Heart left ventricle (tissue), 13 donors: Measurements from ENCODE around the gene MACROD1.

Experiments
- CTCF ChIP-seq, 12 donors: fragments of 200-600 bp; sonication (generic) in 4 of 12; IDR thresholded peaks; one replicate each; pipeline versions ENCODE4 v1.5.0 to v1.8.0; 2018 to 2022; ENCODE audit warnings: antibody characterized with exemption in 12 of 12, mild to moderate bottlenecking in 5 of 12
- POLR2A ChIP-seq, 2 donors: fragments of 450-650 bp; IDR thresholded peaks; one replicate each; pipeline ENCODE4 v1.6.1; 2017; ENCODE audit warnings: antibody characterized with exemption in 2 of 2, mild to moderate bottlenecking in 2 of 2, moderate library complexity in 2 of 2
- donor health status: ischemic (EF 13 %, LVEDD 7.1; RV severe dilation, severe dysfunction).
- donor health status: DM: no; HTN: yes; CAD: no.
- donor health status: DM: no; HTN: no; CAD: no.
- donor health status: ischemic (EF 25% LVEDD 6.9; RV normal size, moderate dysfunction).
- donor health status: ischemic (EF 25% LVEDD 5.7; RV mildly dilated, moderate dysfunction).
- donor health status: ischemic (EF 35%, LVEDD 5.7; RV mildly dilated, moderate dysfunction).
- donor health status: nonischemic (EF 11% LVEDD 7.7; RV severe dilation, severe dysfunction).
- donor health status: DM: yes; HTN: yes; CAD: no.
- donor health status: PGD.
- donor health status: ischemic (EF 29% LVEDD 5.4; RV normal size, mild dysfunction).
- donor health status: nonischemic (EF 23%, LVEDD 6.1; RV moderate dilation, normal function).

GRCh38 chr11:64072403-64072802, 93.5 kb downstream of the MACROD1 start:
- TF ChIP-seq CTCF (IDR thresholded peaks at IDR 0.05) (no peak), POLR2A (IDR thresholded peaks at IDR 0.05) (no peak)
